Upper lobe of right lung (tissue), 1 donor: ENCODE results near the gene GFY. TPM values are rescaled to one million over a fixed set of nuclear protein-coding genes. Genes with fewer than 3 reads are reported as not detected.

Source experiments
- ATAC-seq: fragments of 200-7000 bp; cut with Tn5 transposase; one replicate; pipeline ENCODE4 v1.9.1; 2020; ENCODE audit warnings: mild to moderate bottlenecking, moderate library complexity
- DNase-seq: peaks from one replicate; pipeline ENCODE4 v3.0.0-alpha.2; 2020
- H3K27ac ChIP-seq: fragments of 200-600 bp; one replicate; pipeline ENCODE4 v1.8.0; 2022
- H3K27me3 ChIP-seq: fragments of 200-600 bp; one replicate; pipeline ENCODE4 v1.8.0; 2022; ENCODE audit warnings: mild to moderate bottlenecking
- H3K36me3 ChIP-seq: fragments of 200-600 bp; one replicate; pipeline ENCODE4 v1.8.0; 2022
- H3K4me1 ChIP-seq: fragments of 200-600 bp; one replicate; pipeline ENCODE4 v1.8.0; 2022
- H3K4me3 ChIP-seq: fragments of 200-600 bp; one replicate; pipeline ENCODE4 v1.8.0; 2022; ENCODE audit warnings: mild to moderate bottlenecking
- H3K9me3 ChIP-seq: fragments of 200-600 bp; one replicate; pipeline ENCODE4 v1.8.0; 2022
- CTCF ChIP-seq: fragments of 200-600 bp; IDR thresholded peaks from one replicate; pipeline ENCODE4 v1.8.0; 2022; ENCODE audit warnings: antibody characterized with exemption
- intact Hi-C: fragments of 100-400 bp; cut with DNase I; formaldehyde crosslinking; loops from one replicate; pipeline ENCODE4 v1.11.0; 2022
- total RNA-seq: library from RNA; stranded (reverse); fragmentation: NEBNext Ultra II Directional; extraction: Animal tissue kit (Norgen Biotek cat#: 25700); gene quantifications from one replicate; pipeline ENCODE4 v1.2.1, GENCODE V29; 2021
- donor health status: DM: no; HTN: yes; CAD: no; lungs with severe emphysema.

GFY gene
- total RNA-seq, 1 donor from 2014 or later, result not detected

DNA sequence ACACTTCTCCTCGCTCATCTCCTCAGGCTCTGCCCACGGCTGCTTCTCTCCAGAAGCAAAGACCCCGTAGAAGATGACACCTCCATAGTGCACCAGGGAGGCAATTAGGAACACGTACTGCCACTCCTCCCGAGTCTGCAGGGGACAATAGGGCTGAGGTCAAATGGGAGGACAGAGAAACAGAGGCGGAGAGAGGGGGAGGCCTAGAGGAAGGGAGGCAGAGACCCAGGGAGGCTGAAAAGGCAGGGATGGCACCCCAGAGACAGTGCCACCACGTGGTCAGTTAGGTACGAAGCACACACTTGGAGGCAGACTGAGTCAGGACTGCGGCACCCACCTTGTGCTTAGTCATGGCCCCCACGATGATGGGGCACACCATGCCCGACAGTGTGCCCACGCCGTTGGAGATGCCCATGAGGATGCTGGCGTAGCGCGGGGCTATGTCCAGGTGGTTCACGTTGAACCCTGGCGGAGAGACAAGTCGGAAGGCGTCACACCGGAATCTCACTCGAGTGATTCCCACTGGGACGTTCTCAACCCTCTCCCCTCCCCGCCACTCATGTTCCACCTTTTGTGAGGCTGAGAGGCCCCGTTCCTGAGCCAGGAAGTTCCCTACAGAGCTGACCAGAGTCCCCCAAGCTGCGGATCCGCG, 5.6 kb downstream of the GFY start:
- no peak for TF ChIP-seq CTCF
- peaks cover 93% of the 10 kb centered on the region for H3K27me3 ChIP-seq
- no peaks in the 10 kb centered on the region for H3K9me3 ChIP-seq
- H3K27ac ChIP-seq, result no peak overlapping the region
- no peak overlapping the region for H3K4me3 ChIP-seq
- DNase-seq, result no peak
- no peaks in the 10 kb centered on the region for H3K36me3 ChIP-seq
- intact Hi-C loops, result no loop called here
- ATAC-seq, result peak; percentile 21
- peaks cover 4% of the 10 kb centered on the region for H3K4me1 ChIP-seq

- DNase-seq, result no peak
- H3K27ac ChIP-seq, result no peak overlapping the region
- no peak for ATAC-seq
- intact Hi-C loops, result no loop called here
- TF ChIP-seq CTCF, result no peak
- peaks cover 4% of the 10 kb centered on the region for H3K4me1 ChIP-seq
- H3K4me3 ChIP-seq, result no peak overlapping the region
- H3K27me3 ChIP-seq, result peaks cover 93% of the 10 kb centered on the region
- H3K36me3 ChIP-seq, result no peaks in the 10 kb centered on the region
- H3K9me3 ChIP-seq, result no peaks in the 10 kb centered on the region
These were observed 6.2 kb downstream of the GFY start for GRCh38 chr19:49431330-49431749.

GRCh38 chr19:49432141-49433073, 7.2 kb downstream of the GFY start:
- TF ChIP-seq CTCF, result no peak
- H3K4me3 ChIP-seq, result no peak overlapping the region
- H3K27me3 ChIP-seq, result peaks cover 92% of the 10 kb centered on the region
- ATAC-seq (peak; percentile 38), DNase-seq (no peak)
- no peaks in the 10 kb centered on the region for H3K36me3 ChIP-seq
- H3K4me1 ChIP-seq, result peaks cover 4% of the 10 kb centered on the region
- H3K9me3 ChIP-seq, result no peaks in the 10 kb centered on the region
- no peak overlapping the region for H3K27ac ChIP-seq
- intact Hi-C loops, result no loop called here

GRCh38 chr19:49433240-49433901, 8.2 kb downstream of the GFY start:
- Histone ChIP-seq H3K27me3 (peaks cover 88% of the 10 kb centered on the region), H3K4me1 (no peaks in the 10 kb centered on the region), H3K27ac (no peak overlapping the region), H3K9me3 (no peaks in the 10 kb centered on the region), H3K36me3 (no peaks in the 10 kb centered on the region), H3K4me3 (no peak overlapping the region)
- DNase-seq (no peak), ATAC-seq (no peak)
- intact Hi-C loops, result no loop called here
- no peak for TF ChIP-seq CTCF

- Histone ChIP-seq H3K9me3 (no peaks in the 10 kb centered on the region), H3K4me1 (no peaks in the 10 kb centered on the region), H3K36me3 (no peaks in the 10 kb centered on the region), H3K27ac (no peak overlapping the region), H3K27me3 (peaks cover 90% of the 10 kb centered on the region), H3K4me3 (no peak overlapping the region)
- ATAC-seq (no peak), DNase-seq (no peak)
- TF ChIP-seq CTCF, result no peak
- intact Hi-C loops, result no loop called here
These were observed 9.9 kb downstream of the GFY start for GRCh38 chr19:49434907-49435583.
